HFF-Myc (cell line): ENCODE data around the gene PRKD3.

Source experiments
- DNase-seq: peaks from one replicate; pipeline ENCODE4 v3.0.0-alpha.2; 2011; ENCODE audit warnings: low read depth; ENCODE audit errors: extremely low read depth
- H3K4me3 ChIP-seq: replicated peaks from 2 replicates; pipeline ENCODE4 v1.5.1; 2011; ENCODE audit warnings: low read depth, mild to moderate bottlenecking, control low read depth, low read length
- TF ChIP-seq, protein P1 (sequence below): IDR thresholded peaks from 2 replicates; pipeline ENCODE4 v1.5.1; 2012; ENCODE audit warnings: mild to moderate bottlenecking, low read depth, low read length, control low read depth; ENCODE audit errors: missing control alignments

Gene PRKD3

DNA sequence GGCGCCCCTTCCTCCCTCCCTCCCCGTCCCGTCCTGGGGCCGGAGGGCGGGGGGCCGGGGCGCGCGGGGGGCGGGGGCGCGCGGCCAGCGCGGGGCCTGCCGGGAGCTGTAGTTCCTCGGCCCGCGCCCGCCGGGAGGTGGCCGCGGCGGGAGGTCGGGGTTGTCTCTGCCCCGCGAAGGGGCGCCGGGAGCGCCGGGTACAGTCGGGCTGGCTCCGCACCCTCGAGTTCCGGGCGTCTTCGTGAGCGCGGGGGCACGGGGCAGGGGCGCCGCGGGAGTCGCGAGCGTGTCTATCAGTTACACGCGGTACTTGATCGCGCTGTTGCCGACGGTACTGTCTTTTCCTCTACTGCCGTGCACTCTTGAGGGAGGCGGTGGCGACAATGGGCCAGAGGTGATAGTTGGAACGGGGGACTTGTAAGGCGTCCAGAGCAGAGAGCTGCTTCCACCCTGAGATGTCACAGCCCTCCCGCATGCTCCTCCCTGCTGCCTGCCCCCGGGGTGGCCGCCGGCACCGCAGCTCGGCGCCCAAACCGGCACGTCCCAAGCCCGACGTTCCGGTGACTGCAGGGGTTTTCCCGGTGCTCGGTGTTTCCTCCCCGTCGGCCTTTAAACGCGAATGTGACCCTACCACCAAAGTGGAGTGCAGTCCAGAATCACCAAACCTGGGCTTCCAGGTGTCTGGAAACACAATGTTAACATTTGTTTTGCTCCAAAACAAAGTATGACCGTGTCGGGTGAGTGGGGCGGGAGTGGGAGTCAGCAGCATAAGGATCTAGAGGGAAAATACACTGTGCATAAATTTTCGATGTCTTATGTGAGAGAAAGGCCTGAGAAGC lies at the start of gene PRKD3:
TSS of gene PRKD3 (minus strand) at position 48 of the 839 bp plus-strand sequence. CDS start 8,309 bp downstream, outside the sequence.
- H3K4me3 ChIP-seq = peak within 1 kb of the TSS; percentile 88
- TF ChIP-seq, protein P1, sequence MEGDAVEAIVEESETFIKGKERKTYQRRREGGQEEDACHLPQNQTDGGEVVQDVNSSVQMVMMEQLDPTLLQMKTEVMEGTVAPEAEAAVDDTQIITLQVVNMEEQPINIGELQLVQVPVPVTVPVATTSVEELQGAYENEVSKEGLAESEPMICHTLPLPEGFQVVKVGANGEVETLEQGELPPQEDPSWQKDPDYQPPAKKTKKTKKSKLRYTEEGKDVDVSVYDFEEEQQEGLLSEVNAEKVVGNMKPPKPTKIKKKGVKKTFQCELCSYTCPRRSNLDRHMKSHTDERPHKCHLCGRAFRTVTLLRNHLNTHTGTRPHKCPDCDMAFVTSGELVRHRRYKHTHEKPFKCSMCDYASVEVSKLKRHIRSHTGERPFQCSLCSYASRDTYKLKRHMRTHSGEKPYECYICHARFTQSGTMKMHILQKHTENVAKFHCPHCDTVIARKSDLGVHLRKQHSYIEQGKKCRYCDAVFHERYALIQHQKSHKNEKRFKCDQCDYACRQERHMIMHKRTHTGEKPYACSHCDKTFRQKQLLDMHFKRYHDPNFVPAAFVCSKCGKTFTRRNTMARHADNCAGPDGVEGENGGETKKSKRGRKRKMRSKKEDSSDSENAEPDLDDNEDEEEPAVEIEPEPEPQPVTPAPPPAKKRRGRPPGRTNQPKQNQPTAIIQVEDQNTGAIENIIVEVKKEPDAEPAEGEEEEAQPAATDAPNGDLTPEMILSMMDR = no peak
- DNase-seq = no peak

DNA sequence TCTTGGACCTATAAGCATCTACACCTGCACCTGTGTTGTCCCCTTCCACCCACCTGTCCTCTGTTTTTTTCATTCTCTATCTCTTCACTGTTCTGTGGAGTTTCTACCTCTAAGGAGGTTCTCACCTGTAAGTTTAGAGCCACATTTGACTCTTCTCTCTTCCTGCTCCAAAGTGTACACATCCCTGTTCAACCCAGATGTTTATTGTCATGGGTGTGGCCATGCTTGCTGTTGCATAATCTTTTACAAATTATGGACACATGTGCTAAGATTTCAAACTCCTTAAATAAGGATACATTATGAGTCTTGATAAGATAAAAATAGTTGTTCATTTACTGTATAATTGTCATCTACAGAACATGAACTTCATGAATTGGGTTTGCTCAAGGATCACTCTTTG lies 47.4 kb upstream of the PRKD3 start:
- no peak for DNase-seq
- TF ChIP-seq, protein P1 = no peak

DNA sequence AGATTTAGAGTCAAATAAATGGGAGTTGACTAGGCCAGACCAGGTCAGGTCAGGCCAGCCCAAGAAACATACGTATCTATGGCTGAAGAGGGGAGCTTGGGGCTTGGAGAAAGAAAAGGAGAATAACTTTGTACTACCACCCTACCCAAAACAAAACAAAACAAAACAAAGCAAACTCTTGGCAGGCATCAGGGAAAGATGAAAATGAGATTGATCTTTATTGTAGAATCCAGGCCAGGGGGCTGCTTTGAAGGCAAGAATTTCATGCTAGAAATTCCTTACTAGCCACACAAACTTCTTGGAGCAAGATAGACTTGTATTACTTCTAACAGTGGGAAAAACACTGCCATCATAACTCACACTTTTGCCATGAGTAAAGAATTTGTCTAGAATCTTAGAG lies 46.0 kb upstream of the PRKD3 start:
- TF ChIP-seq, protein P1 = no peak
- no peak overlapping the region for H3K4me3 ChIP-seq
- no peak for DNase-seq

More for the DNA sequence above, 47.4 kb upstream of the PRKD3 start:
- H3K4me3 ChIP-seq = no peak overlapping the region

DNA sequence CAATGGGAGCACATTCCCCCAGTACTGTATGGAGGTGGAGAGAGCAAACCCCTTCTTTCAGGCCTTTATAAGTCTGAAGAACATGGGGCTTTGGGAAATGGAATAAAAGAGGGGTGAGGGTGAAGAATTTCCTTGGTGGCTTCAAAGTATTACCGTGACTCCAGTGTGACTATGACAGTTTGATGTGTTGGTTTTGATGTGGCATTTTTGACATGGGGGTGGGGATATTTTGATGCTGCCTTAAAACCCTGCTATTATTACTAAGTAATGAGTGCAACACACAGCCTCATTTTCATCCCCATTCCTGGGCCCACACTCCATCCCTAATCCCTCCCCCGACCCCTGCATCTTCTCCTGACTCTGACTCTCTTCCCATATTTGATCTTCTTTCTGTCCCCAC lies 43.4 kb upstream of the PRKD3 start:
- H3K4me3 ChIP-seq = no peak overlapping the region
- DNase-seq = no peak
- TF ChIP-seq, protein P1 = no peak

DNA sequence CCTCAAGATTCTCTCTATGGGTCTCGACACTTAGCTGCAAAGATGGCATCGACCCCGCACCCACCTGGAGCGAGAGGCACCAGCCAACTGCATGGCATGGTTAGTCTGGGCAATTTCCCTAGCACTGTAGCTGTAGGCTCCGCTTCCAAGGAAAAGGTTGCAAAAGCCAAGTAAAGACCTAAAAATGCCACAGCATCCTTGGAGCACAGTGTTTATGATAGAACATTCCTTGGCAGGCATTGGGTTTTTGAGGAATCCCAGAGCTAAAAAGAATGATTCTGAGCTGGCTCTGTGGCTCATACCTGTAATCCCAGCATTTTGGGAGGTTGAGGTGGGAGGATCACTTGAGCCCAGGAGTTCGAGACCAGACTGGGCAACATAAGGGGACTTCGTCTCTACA lies 42.7 kb upstream of the PRKD3 start:
- H3K4me3 ChIP-seq = no peak overlapping the region
- TF ChIP-seq, protein P1 = no peak

DNA sequence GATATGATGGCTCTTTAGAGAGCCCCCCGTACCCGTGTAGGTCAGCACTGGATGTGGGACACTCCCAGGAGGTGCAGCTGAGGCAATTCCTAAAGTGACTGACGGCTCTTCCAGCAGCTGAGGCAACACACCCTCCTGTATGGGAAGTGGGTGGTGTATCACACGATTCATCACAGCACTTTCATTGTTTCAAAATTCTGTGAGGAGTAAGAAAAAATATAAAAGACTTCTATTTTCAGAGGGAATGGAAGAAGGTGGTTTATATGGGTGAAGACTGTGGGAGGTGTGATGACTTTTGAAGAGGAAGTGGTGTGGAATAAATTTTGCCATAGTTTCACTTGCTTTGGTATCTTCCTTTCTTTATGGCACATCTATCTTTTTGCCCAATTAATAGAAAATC lies 42.1 kb upstream of the PRKD3 start:
- H3K4me3 ChIP-seq = no peak overlapping the region
- no peak for DNase-seq
- TF ChIP-seq, protein P1 = no peak

More for the DNA sequence above, 42.7 kb upstream of the PRKD3 start:
- no peak for DNase-seq
